Left kidney (tissue), 1 donor: Measurements from ENCODE around the gene KCNK5. TPM values are rescaled to one million over a fixed set of nuclear protein-coding genes. Genes with fewer than 3 reads are reported as not detected.

Experiments
- polyA plus RNA-seq: library from polyadenylated mRNA; unstranded; fragments of 120-200 nt; gene quantifications from one replicate; pipeline ENCODE4 v1.2.1, GENCODE V29; 2013; ENCODE audit not compliant: insufficient read length

The KCNK5 gene
- polyA plus RNA-seq, 1 donor: 9.6 TPM

Other genes starting within 250 kb of the KCNK5 start
- 1.3 TPM for gene GLP1R, start 180.7 kb downstream of the KCNK5 start, polyA plus RNA-seq
- gene SAYSD1, start 114.3 kb downstream of the KCNK5 start, polyA plus RNA-seq: 20.9 TPM
- gene KCNK17, start 84.9 kb upstream of the KCNK5 start, polyA plus RNA-seq: not detected
- not detected for gene KCNK16, start 93.2 kb upstream of the KCNK5 start, polyA plus RNA-seq